K562 (cell line): ENCODE measurements around the gene TMEM117. TPM values are rescaled to one million over a fixed set of nuclear protein-coding genes. Genes with fewer than 3 reads are reported as not detected.

Experiments
- ATF4 ChIP-seq: fragments of 450-650 bp; formaldehyde crosslinking; IDR thresholded peaks from 2 replicates; pipeline ENCODE4 v1.4.0; 2022; ENCODE audit warnings: mild to moderate bottlenecking, moderate library complexity
- BHLHE40 ChIP-seq: IDR thresholded peaks from 2 replicates; pipeline ENCODE4 v1.6.1; 2011; ENCODE audit warnings: low read length, improper control_type of control experiment
- HNRNPUL1 ChIP-seq: fragments of 200-400 bp; formaldehyde crosslinking; IDR thresholded peaks from 2 replicates; pipeline ENCODE4 v1.6.1; 2017; ENCODE audit warnings: low read length
- KLF16 ChIP-seq: IDR thresholded peaks from 2 replicates; pipeline ENCODE4 v1.6.1; 2016; ENCODE audit warnings: antibody characterized with exemption
- MCM7 ChIP-seq, 2 experiments: fragments of 450-650 bp; IDR thresholded peaks; 2 replicates each; pipeline ENCODE4 v1.6.1; 2016 to 2018
- MED1 ChIP-seq: sonication (generic); formaldehyde crosslinking; IDR thresholded peaks from 2 replicates; pipeline ENCODE4 v1.8.1; 2023; ENCODE audit warnings: missing genetic modification reagents, borderline replicate concordance
- POLR2AphosphoS2 ChIP-seq: IDR thresholded peaks from 2 replicates; pipeline ENCODE4 v1.6.1; 2012; ENCODE audit warnings: low read length, improper control_type of control experiment
- RBBP5 ChIP-seq: fragments of 200-600 bp; sonication (generic); IDR thresholded peaks from 2 replicates; pipeline ENCODE4 v1.6.1; 2012; ENCODE audit warnings: borderline replicate concordance, mild to moderate bottlenecking, low read length, control low read depth, inconsistent platforms; ENCODE audit not compliant: insufficient read depth, poor library complexity, severe bottlenecking
- RERE ChIP-seq: sonication (generic); formaldehyde crosslinking; IDR thresholded peaks from 2 replicates; pipeline ENCODE4 v1.8.0; 2023; ENCODE audit warnings: missing genetic modification reagents, mild to moderate bottlenecking, borderline replicate concordance
- RFX1 ChIP-seq: fragments of 450-650 bp; IDR thresholded peaks from 2 replicates; pipeline ENCODE4 v1.6.1; 2016; ENCODE audit warnings: mild to moderate bottlenecking, moderate library complexity
- SFPQ ChIP-seq: fragments of 200-400 bp; formaldehyde crosslinking; IDR thresholded peaks from 2 replicates; pipeline ENCODE4 v1.6.1; 2017; ENCODE audit warnings: mild to moderate bottlenecking, low read depth, low read length, moderate library complexity
- SMAD4 ChIP-seq: fragments of 250-450 bp; sonication (Bioruptor Pico); conservative IDR thresholded peaks from 2 replicates; pipeline ENCODE4 v1.8.0; 2021; ENCODE audit warnings: inconsistent platforms, mild to moderate bottlenecking, moderate library complexity
- STAT6 ChIP-seq: sonication (generic); formaldehyde crosslinking; IDR thresholded peaks from 2 replicates; pipeline ENCODE4 v1.8.1; 2023; ENCODE audit warnings: mild to moderate bottlenecking, missing genetic modification reagents
- TCF15 ChIP-seq: fragments of 250-450 bp; sonication (Bioruptor Pico); IDR thresholded peaks from 2 replicates; pipeline ENCODE4 v1.8.0; 2022; ENCODE audit warnings: moderate library complexity, mild to moderate bottlenecking, inconsistent platforms
- TCFL5 ChIP-seq: fragments of 250-450 bp; sonication (Bioruptor Pico); conservative IDR thresholded peaks from 2 replicates; pipeline ENCODE4 v1.6.1; 2021; ENCODE audit warnings: mild to moderate bottlenecking, moderate library complexity, matching md5 sums
- ZNF239 ChIP-seq: fragments of 250-450 bp; sonication (Bioruptor Pico); IDR thresholded peaks from 2 replicates; pipeline ENCODE4 v1.4.0; 2020; ENCODE audit warnings: mild to moderate bottlenecking
- polyA plus RNA-seq, 8 experiments: library from polyadenylated mRNA; depleted of rRNA in 4 of 8; stranded (reverse) in 5 of 8; unstranded in 3 of 8; fragments of >200 nt; fragmentation: Nextera tagmentation in 2 of 8; fragmentation: Illumina TruSeq in 1 of 8; extraction: Ambion mirVana in 2 of 8; extraction: Trizol in 1 of 8; gene quantifications; 2 replicates each; pipeline versions ENCODE4 v1.2.1 to v1.2.3, GENCODE V29; 2011 to 2014; ENCODE audit warnings: inconsistent platforms in 1 of 8, missing spikeins in 1 of 8
- total RNA-seq, 7 experiments: library from RNA; depleted of rRNA in 6 of 7; stranded (reverse); fragments of >200 nt in 6 of 7; fragmentation: Illumina TruSeq in 2 of 7; extraction: Trizol in 2 of 7; gene quantifications; 2 replicates each; pipeline versions ENCODE4 v1.2.1 to v1.2.3, GENCODE V29; 2011 to 2021; ENCODE audit warnings: low replicate concordance in 1 of 7

The TMEM117 gene
- total and polyA plus RNA-seq, 9 of the 15 experiments (the other 6 are each of a cell fraction or from before 2014, with no cell fraction given), result 0.31 to 2.8 (median 1.0) TPM

- TF ChIP-seq ZNF239 (CRISPR knock-in tag), result no peak
- TF ChIP-seq HNRNPUL1, result no peak
- TF ChIP-seq ATF4 (CRISPR knock-in tag), result no peak
- peak; percentile 62; the same call in 1 of the 2 replicates for TF ChIP-seq SMAD4
- no peak for TF ChIP-seq MCM7 (IDR thresholded peaks at IDR 0.05)
- no peak for TF ChIP-seq BHLHE40
- no peak for TF ChIP-seq TCF15
- no peak for TF ChIP-seq RFX1
- no peak for TF ChIP-seq MED1 (CRISPR knock-in tag)
- TF ChIP-seq POLR2AphosphoS2, result no peak
- TF ChIP-seq TCFL5 (CRISPR knock-in tag), result no peak
- no peak for TF ChIP-seq STAT6 (CRISPR knock-in tag)
- no peak for TF ChIP-seq RERE (CRISPR knock-in tag)
- TF ChIP-seq SFPQ, result no peak
- TF ChIP-seq RBBP5, result peak; percentile 96
- TF ChIP-seq KLF16, result no peak
These were observed 29.8 kb upstream of the TMEM117 start, which contains the start of gene TWF1 (continued) for GRCh38 chr12:43805860-43806736.
